Hepatocyte (in vitro differentiated cells): Measurements from ENCODE around the gene PDF. TPM values are rescaled to one million over a fixed set of nuclear protein-coding genes. Genes with fewer than 3 reads are reported as not detected.

Experiments used
- DNase-seq: peaks from one replicate; pipeline ENCODE4 v3.0.0-alpha.2; 2016; ENCODE audit warnings: low spot score
- H2AFZ ChIP-seq: fragments of 200-600 bp; sonication (generic); 2 replicates; pipeline ENCODE4 v1.6.0; 2016; ENCODE audit warnings: antibody characterized with exemption, mild to moderate bottlenecking
- H3K27ac ChIP-seq: fragments of 200-600 bp; sonication (generic); 2 replicates; pipeline ENCODE4 v1.5.1; 2016; ENCODE audit warnings: mild to moderate bottlenecking
- H3K27me3 ChIP-seq: fragments of 200-600 bp; sonication (generic); 2 replicates; pipeline ENCODE4 v1.6.1; 2016
- H3K36me3 ChIP-seq: fragments of 200-600 bp; sonication (generic); replicated peaks from 2 replicates; pipeline ENCODE4 v1.5.1; 2016; ENCODE audit warnings: low read depth; ENCODE audit not compliant: insufficient read depth
- H3K4me1 ChIP-seq: fragments of 200-600 bp; sonication (generic); 2 replicates; pipeline ENCODE4 v1.5.1; 2016; ENCODE audit warnings: mild to moderate bottlenecking, moderate library complexity; ENCODE audit not compliant: insufficient read depth
- H3K4me2 ChIP-seq: fragments of 200-600 bp; sonication (generic); 2 replicates; pipeline ENCODE4 v1.6.0; 2016
- H3K4me3 ChIP-seq: fragments of 200-600 bp; sonication (generic); 2 replicates; pipeline ENCODE4 v1.5.1; 2016; ENCODE audit warnings: mild to moderate bottlenecking
- H3K79me2 ChIP-seq: fragments of 200-600 bp; sonication (generic); 2 replicates; pipeline ENCODE4 v1.6.0; 2017; ENCODE audit warnings: mild to moderate bottlenecking
- H3K9me2 ChIP-seq: fragments of 200-600 bp; sonication (generic); replicated peaks from 2 replicates; pipeline ENCODE4 v1.6.0; 2017; ENCODE audit warnings: mild to moderate bottlenecking; ENCODE audit not compliant: insufficient read depth
- H3K9me3 ChIP-seq: fragments of 200-600 bp; sonication (generic); 2 replicates; pipeline ENCODE4 v1.5.1; 2016; ENCODE audit warnings: low read depth, mild to moderate bottlenecking
- H4K20me1 ChIP-seq: fragments of 200-600 bp; sonication (generic); 2 replicates; pipeline ENCODE4 v1.6.0; 2016; ENCODE audit warnings: mild to moderate bottlenecking; ENCODE audit not compliant: insufficient read depth, poor library complexity, severe bottlenecking
- CTCF ChIP-seq: fragments of 200-600 bp; sonication (generic); IDR thresholded peaks from 2 replicates; pipeline ENCODE4 v1.5.1; 2016; ENCODE audit warnings: antibody characterized with exemption, mild to moderate bottlenecking; ENCODE audit not compliant: poor library complexity
- EZH2 ChIP-seq: fragments of 200-600 bp; sonication (generic); IDR thresholded peaks from 2 replicates; pipeline ENCODE4 v1.6.1; 2016; ENCODE audit warnings: antibody characterized with exemption, mild to moderate bottlenecking, borderline replicate concordance
- EZH2phosphoT487 ChIP-seq: fragments of 200-600 bp; sonication (generic); IDR thresholded peaks from one replicate; pipeline ENCODE4 v1.6.1; 2018; ENCODE audit warnings: antibody characterized with exemption, mild to moderate bottlenecking, low read depth, moderate library complexity; ENCODE audit not compliant: unreplicated experiment, severe bottlenecking
- WGBS: methylation state at CpG from one replicate; pipeline ENCODE4 v1.1.6; 2016; ENCODE audit warnings: low lambda C conversion rate; ENCODE audit errors: missing lambda C conversion rate; 5-methylcytosine and 5-hydroxymethylcytosine counted together
- polyA plus RNA-seq: library from polyadenylated mRNA; unstranded; fragments of >200 nt; fragmentation: Nextera tagmentation; extraction: Ambion mirVana; gene quantifications from 2 replicates; pipeline ENCODE4 v1.2.1, GENCODE V29; 2016
- total RNA-seq: library from RNA; depleted of rRNA; stranded (reverse); fragments of >200 nt; gene quantifications from 2 replicates; pipeline ENCODE4 v1.2.3, GENCODE V29; 2014

Gene PDF
- total and polyA plus RNA-seq, 2 experiments from 2014 or later: 14.3 to 25.4 TPM

GRCh38 chr16:69307091-69307490 lies 23.3 kb downstream of the PDF start:
- Histone ChIP-seq H4K20me1 (peaks cover 3% of the 10 kb centered on the region), H3K4me2 (no peak overlapping the region), H3K79me2 (peaks cover 5% of the 10 kb centered on the region), H3K4me3 (no peak overlapping the region), H3K9me3 (no peaks in the 10 kb centered on the region), H3K36me3 (no peaks in the 10 kb centered on the region), H3K9me2 (no peaks in the 10 kb centered on the region), H2AFZ (no peak overlapping the region), H3K27ac (no peak overlapping the region), H3K27me3 (no peaks in the 10 kb centered on the region), H3K4me1 (peaks cover under 1% of the 10 kb centered on the region)
- DNase-seq: no peak
- 64% methylated on average over 1 of the region's 1 CpG for WGBS
- TF ChIP-seq EZH2: no peak
- TF ChIP-seq CTCF: no peak
- no peak for TF ChIP-seq EZH2phosphoT487

GRCh38 chr16:69306031-69306430 lies 24.4 kb downstream of the PDF start:
- Histone ChIP-seq H4K20me1 (no peaks in the 10 kb centered on the region), H3K27me3 (no peaks in the 10 kb centered on the region)

GRCh38 chr16:69302301-69302700 lies 28.1 kb downstream of the PDF start:
- Histone ChIP-seq H2AFZ (no peak overlapping the region), H3K9me3 (no peaks in the 10 kb centered on the region), H3K27ac (no peak overlapping the region), H3K79me2 (no peaks in the 10 kb centered on the region), H3K36me3 (no peaks in the 10 kb centered on the region), H3K4me3 (no peak overlapping the region), H3K4me2 (no peak overlapping the region), H3K4me1 (no peaks in the 10 kb centered on the region), H3K9me2 (no peaks in the 10 kb centered on the region), H3K27me3 (no peaks in the 10 kb centered on the region), H4K20me1 (no peaks in the 10 kb centered on the region)
- TF ChIP-seq EZH2 (no peak), CTCF (no peak), EZH2phosphoT487 (no peak)
- 94% methylated on average over 4 of the region's 4 CpGs for WGBS
- DNase-seq: no peak

More at GRCh38 chr16:69306031-69306430, 24.4 kb downstream of the PDF start:
- TF ChIP-seq EZH2 (no peak), CTCF (no peak), EZH2phosphoT487 (no peak)
- no peak overlapping the region for H3K4me2 ChIP-seq
- H3K79me2 ChIP-seq: no peaks in the 10 kb centered on the region
- no peaks in the 10 kb centered on the region for H3K9me3 ChIP-seq
- no peak overlapping the region for H3K27ac ChIP-seq
- no peaks in the 10 kb centered on the region for H3K36me3 ChIP-seq
- no peaks in the 10 kb centered on the region for H3K4me1 ChIP-seq
- no peak overlapping the region for H2AFZ ChIP-seq
- no peak for DNase-seq
- H3K9me2 ChIP-seq: no peaks in the 10 kb centered on the region
- H3K4me3 ChIP-seq: no peak overlapping the region
- 79% methylated on average over 1 of the region's 1 CpG for WGBS

GRCh38 chr16:69301861-69302260 lies 28.5 kb downstream of the PDF start:
- WGBS: 93% methylated on average over 4 of the region's 4 CpGs
- TF ChIP-seq CTCF (no peak), EZH2phosphoT487 (no peak), EZH2 (no peak)
- H4K20me1 ChIP-seq: no peaks in the 10 kb centered on the region
- no peaks in the 10 kb centered on the region for H3K9me3 ChIP-seq
- no peak overlapping the region for H2AFZ ChIP-seq
- no peaks in the 10 kb centered on the region for H3K36me3 ChIP-seq
- H3K4me2 ChIP-seq: no peak overlapping the region
- no peaks in the 10 kb centered on the region for H3K79me2 ChIP-seq
- no peaks in the 10 kb centered on the region for H3K27me3 ChIP-seq
- no peak for DNase-seq
- H3K9me2 ChIP-seq: no peaks in the 10 kb centered on the region
- H3K4me3 ChIP-seq: no peak overlapping the region
- H3K4me1 ChIP-seq: no peaks in the 10 kb centered on the region
- H3K27ac ChIP-seq: no peak overlapping the region
